Hindlimb muscle (tissue), 1 donor: ENCODE results near the gene FGF2. TPM values are rescaled to one million over a fixed set of nuclear protein-coding genes. Genes with fewer than 3 reads are reported as not detected.
"Not testable (repeated sequence)": the region's sequence is repeated elsewhere in the genome, so short reads cannot be mapped to it uniquely, and the experiment has no call there.

Source experiments
- DNase-seq: peaks from one replicate; pipeline ENCODE4 v3.0.0-alpha.2; 2013
- polyA plus RNA-seq: library from polyadenylated mRNA; unstranded; fragments of 120-200 nt; gene quantifications from one replicate; pipeline ENCODE4 v1.2.1, GENCODE V29; 2013; ENCODE audit not compliant: insufficient read length

The FGF2 gene
- polyA plus RNA-seq, 1 donor = 5.9 TPM

- DNase-seq = no peak
Observed at GRCh38 chr4:122814426-122814825, 12.2 kb upstream of the FGF2 start.

- DNase-seq = no peak
Observed at GRCh38 chr4:122815248-122815647, 11.4 kb upstream of the FGF2 start.

GRCh38 chr4:122816476-122816875 is 10.2 kb upstream of the FGF2 start:
- no peak for DNase-seq

GRCh38 chr4:122819708-122820449 is 6.8 kb upstream of the FGF2 start:
- DNase-seq = no peak

- no peak for DNase-seq
Observed at GRCh38 chr4:122821092-122821491, 5.5 kb upstream of the FGF2 start.

- no peak for DNase-seq
Observed at GRCh38 chr4:122822466-122822865, 4.2 kb upstream of the FGF2 start.

GRCh38 chr4:122823476-122823875 is 3.2 kb upstream of the FGF2 start:
- no peak for DNase-seq

- DNase-seq = no peak
Observed at GRCh38 chr4:122824616-122825015, 2.0 kb upstream of the FGF2 start.

GRCh38 chr4:122826079-122826527 is 528 bp upstream of the FGF2 start:
- peak; percentile 61 for DNase-seq

GRCh38 chr4:122827258-122827878 is 737 bp downstream of the FGF2 start:
- peak; percentile 67 for DNase-seq

GRCh38 chr4:122827879-122828601 is 1.4 kb downstream of the FGF2 start:
- DNase-seq = peak; percentile 56

GRCh38 chr4:122830426-122831095 is 3.9 kb downstream of the FGF2 start:
- peak; percentile 83 for DNase-seq

GRCh38 chr4:122831515-122832196 is 5.0 kb downstream of the FGF2 start:
- no peak for DNase-seq

- no peak for DNase-seq
Observed at GRCh38 chr4:122832732-122833131, 6.1 kb downstream of the FGF2 start.

GRCh38 chr4:122833999-122834398 is 7.4 kb downstream of the FGF2 start:
- no peak for DNase-seq

GRCh38 chr4:122836941-122837340 is 10.3 kb downstream of the FGF2 start:
- no peak for DNase-seq

- DNase-seq = no peak
Observed at GRCh38 chr4:122838034-122838433, 11.4 kb downstream of the FGF2 start.

GRCh38 chr4:122842392-122842791 is 15.8 kb downstream of the FGF2 start:
- no peak for DNase-seq

- DNase-seq = no peak
Observed at GRCh38 chr4:122842984-122843531, 16.4 kb downstream of the FGF2 start.

GRCh38 chr4:122844391-122844790 is 17.8 kb downstream of the FGF2 start:
- DNase-seq = not testable (repeated sequence)

GRCh38 chr4:122845066-122845465 is 18.4 kb downstream of the FGF2 start:
- no peak for DNase-seq

- no peak for DNase-seq
Observed at GRCh38 chr4:122845760-122846159, 19.1 kb downstream of the FGF2 start.
